OCI-LY3 (cell line): ENCODE data around the gene LGI1.
"Not testable (repeated sequence)": the region's sequence is repeated elsewhere in the genome, so short reads cannot be mapped to it uniquely, and the experiment has no call there.

Experiments used
- H2AFZ ChIP-seq: fragments of 200-600, 300-600 bp; shearing (Covaris generic); 2 replicates; pipeline ENCODE4 v1.6.0; 2014; ENCODE audit warnings: antibody characterized with exemption, low read depth, low read length
- H3K27ac ChIP-seq: fragments of 200-600, 300-600 bp; sonication (generic); 2 replicates; pipeline ENCODE4 v1.5.1; 2014; ENCODE audit warnings: mild to moderate bottlenecking, low read length, moderate library complexity, mixed read lengths
- H3K27me3 ChIP-seq: fragments of 200-600, 300-600 bp; sonication (generic); 2 replicates; pipeline ENCODE4 v1.6.1; 2014; ENCODE audit warnings: low read depth, low read length, mixed read lengths
- H3K36me3 ChIP-seq: fragments of 200-600, 300-600 bp; sonication (generic); replicated peaks from 2 replicates; pipeline ENCODE3; 2014; ENCODE audit warnings: low read depth, low read length, mixed read lengths
- H3K4me1 ChIP-seq: fragments of 300-600, 200-600 bp; sonication (generic); 2 replicates; pipeline ENCODE4 v1.6.1; 2014; ENCODE audit warnings: low read length, mixed read lengths
- H3K4me2 ChIP-seq: fragments of 200-600, 300-600 bp; sonication (generic); 2 replicates; pipeline ENCODE4 v1.6.1; 2014; ENCODE audit warnings: low read length, mixed read lengths
- H3K4me3 ChIP-seq: fragments of 300-600, 200-600 bp; sonication (generic); 2 replicates; pipeline ENCODE4 v1.5.1; 2014; ENCODE audit warnings: antibody characterized with exemption, mild to moderate bottlenecking, low read length, moderate library complexity
- H3K79me2 ChIP-seq: fragments of 300-600, 200-600 bp; shearing (Covaris generic); 2 replicates; pipeline ENCODE4 v1.6.1; 2014; ENCODE audit warnings: mild to moderate bottlenecking, low read length, mixed read lengths
- H3K9ac ChIP-seq: fragments of 300-600, 200-600 bp; shearing (Covaris generic); 2 replicates; pipeline ENCODE4 v1.6.0; 2014; ENCODE audit warnings: mild to moderate bottlenecking, low read length, moderate library complexity
- H3K9me3 ChIP-seq: fragments of 200-600, 300-600 bp; shearing (Covaris generic); 2 replicates; pipeline ENCODE4 v1.6.1; 2014; ENCODE audit warnings: low read length, mixed read lengths; ENCODE audit not compliant: insufficient read depth
- H4K20me1 ChIP-seq: fragments of 200-600, 300-600 bp; sonication (generic); 2 replicates; pipeline ENCODE4 v1.6.1; 2016; ENCODE audit warnings: low read length, mixed read lengths; ENCODE audit not compliant: insufficient read depth
- EZH2phosphoT487 ChIP-seq: fragments of 200-600 bp; shearing (Covaris generic); IDR thresholded peaks from 2 replicates; pipeline ENCODE4 v1.6.1; 2018; ENCODE audit warnings: antibody characterized with exemption, mixed run types, low read depth
- TF ChIP-seq, protein P1 (sequence below): fragments of 200-600, 300-600 bp; sonication (generic); IDR thresholded peaks from 2 replicates; pipeline ENCODE4 v1.5.1; 2014; ENCODE audit warnings: antibody characterized with exemption, low read length, low read depth

LGI1 gene

DNA sequence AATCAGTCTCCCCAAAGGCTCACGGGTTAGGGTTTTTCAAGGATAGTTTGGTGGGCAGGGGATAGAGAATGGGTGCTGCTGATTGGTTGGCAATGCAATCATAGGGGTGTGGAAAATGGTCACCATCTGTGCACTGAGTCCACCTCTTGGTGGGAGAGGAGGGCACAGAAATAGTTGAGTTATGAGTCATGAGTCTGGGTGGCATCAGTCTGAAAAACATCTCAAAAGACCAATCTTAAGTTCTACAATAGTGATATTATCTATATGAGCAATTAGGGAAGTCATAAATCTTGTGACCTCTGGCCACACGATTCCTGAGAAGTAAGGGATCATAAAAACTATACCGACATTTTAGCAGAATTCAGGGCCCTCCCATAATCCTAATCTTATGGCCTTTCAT, 62.7 kb downstream of the LGI1 start:
- Histone ChIP-seq H3K36me3 (no peaks in the 10 kb centered on the region), H3K4me1 (peaks cover 9% of the 10 kb centered on the region), H3K4me2 (no peak overlapping the region), H2AFZ (no peak overlapping the region), H3K9ac (no peak overlapping the region), H3K9me3 (0 out of 2 replicates have a peak, but pooled peaks cover 2% of the 10 kb centered on the region), H3K79me2 (no peaks in the 10 kb centered on the region), H3K27me3 (no peaks in the 10 kb centered on the region), H3K4me3 (no peak overlapping the region), H4K20me1 (no peaks in the 10 kb centered on the region), H3K27ac (no peak overlapping the region)
- TF ChIP-seq EZH2phosphoT487 = no peak
- TF ChIP-seq, protein P1, sequence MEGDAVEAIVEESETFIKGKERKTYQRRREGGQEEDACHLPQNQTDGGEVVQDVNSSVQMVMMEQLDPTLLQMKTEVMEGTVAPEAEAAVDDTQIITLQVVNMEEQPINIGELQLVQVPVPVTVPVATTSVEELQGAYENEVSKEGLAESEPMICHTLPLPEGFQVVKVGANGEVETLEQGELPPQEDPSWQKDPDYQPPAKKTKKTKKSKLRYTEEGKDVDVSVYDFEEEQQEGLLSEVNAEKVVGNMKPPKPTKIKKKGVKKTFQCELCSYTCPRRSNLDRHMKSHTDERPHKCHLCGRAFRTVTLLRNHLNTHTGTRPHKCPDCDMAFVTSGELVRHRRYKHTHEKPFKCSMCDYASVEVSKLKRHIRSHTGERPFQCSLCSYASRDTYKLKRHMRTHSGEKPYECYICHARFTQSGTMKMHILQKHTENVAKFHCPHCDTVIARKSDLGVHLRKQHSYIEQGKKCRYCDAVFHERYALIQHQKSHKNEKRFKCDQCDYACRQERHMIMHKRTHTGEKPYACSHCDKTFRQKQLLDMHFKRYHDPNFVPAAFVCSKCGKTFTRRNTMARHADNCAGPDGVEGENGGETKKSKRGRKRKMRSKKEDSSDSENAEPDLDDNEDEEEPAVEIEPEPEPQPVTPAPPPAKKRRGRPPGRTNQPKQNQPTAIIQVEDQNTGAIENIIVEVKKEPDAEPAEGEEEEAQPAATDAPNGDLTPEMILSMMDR = no peak

DNA sequence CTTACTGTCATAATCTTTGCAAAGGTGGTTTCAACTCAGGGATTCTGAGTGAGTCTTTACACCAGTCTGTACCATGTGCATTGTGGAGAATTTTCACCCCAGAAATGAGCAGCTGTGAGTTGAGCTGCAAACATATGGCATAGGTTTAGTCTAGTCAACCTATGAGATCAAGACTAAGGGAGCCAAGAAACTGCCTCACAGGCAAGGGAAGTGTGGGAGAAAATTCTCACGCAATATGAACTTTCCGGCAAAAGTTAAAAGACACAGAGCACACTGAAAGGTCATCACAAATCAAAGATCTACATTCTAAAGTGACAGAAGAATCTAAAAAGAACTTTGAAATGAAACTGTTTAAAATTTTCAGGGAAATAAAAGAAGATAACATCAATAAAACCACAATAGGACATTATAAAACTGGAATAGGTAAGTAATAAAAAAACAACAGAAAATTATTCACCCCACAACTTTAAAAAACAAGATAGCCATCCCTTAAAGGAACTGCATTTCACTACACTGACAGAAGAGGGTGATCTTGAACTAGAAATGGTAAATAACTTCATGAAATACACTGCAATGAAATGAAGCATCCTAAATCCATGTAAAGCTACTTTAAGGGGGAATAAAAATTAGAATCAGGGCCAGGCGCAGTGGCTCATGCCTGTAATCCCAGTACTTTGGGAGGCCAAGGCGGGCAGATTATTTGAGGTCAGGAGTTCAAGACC, 63.5 kb downstream of the LGI1 start:
- Histone ChIP-seq H3K36me3 (no peaks in the 10 kb centered on the region), H3K4me1 (peaks cover 2% of the 10 kb centered on the region; the same call in 1 of the 2 replicates), H3K4me3 (no peak overlapping the region), H3K4me2 (no peak overlapping the region), H3K27me3 (no peaks in the 10 kb centered on the region), H2AFZ (no peak overlapping the region), H4K20me1 (no peaks in the 10 kb centered on the region), H3K9me3 (0 out of 2 replicates have a peak, but pooled peaks cover 2% of the 10 kb centered on the region), H3K79me2 (no peaks in the 10 kb centered on the region), H3K9ac (no peak overlapping the region), H3K27ac (no peak overlapping the region)
- TF ChIP-seq EZH2phosphoT487 = no peak
- TF ChIP-seq, protein P1 = peak; percentile 34

DNA sequence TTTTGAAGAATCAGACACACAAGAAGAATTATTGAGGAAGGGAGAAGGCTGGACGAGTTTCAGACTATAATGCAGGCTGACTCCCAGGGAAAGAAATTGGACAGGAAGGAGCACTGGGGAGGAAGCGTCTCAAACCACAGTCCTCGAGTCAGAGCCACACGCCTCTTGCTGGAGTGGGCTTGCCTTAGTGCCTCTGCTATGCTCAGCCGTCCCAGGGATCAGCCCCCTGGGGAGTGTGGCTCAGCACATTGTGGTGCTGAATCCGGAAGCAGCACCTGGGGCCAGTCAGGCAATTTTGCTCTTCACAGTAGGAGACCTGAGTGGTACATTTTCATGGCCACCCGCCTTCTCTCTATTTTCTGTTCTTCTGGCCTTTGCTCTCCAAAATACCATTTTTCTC, 68.6 kb downstream of the LGI1 start:
- H3K27ac ChIP-seq = no peak overlapping the region
- peak overlapping the region; percentile 28; the same call in 1 of the 2 replicates for H3K4me2 ChIP-seq
- no peaks in the 10 kb centered on the region for H4K20me1 ChIP-seq
- no peaks in the 10 kb centered on the region for H3K4me1 ChIP-seq
- TF ChIP-seq, protein P1 = no peak
- no peak for TF ChIP-seq EZH2phosphoT487
- no peaks in the 10 kb centered on the region for H3K27me3 ChIP-seq
- H2AFZ ChIP-seq = peak overlapping the region; percentile 7; the same call in 1 of the 2 replicates
- H3K9me3 ChIP-seq = no peaks in the 10 kb centered on the region
- H3K4me3 ChIP-seq = no peak overlapping the region
- no peak overlapping the region for H3K9ac ChIP-seq
- no peaks in the 10 kb centered on the region for H3K79me2 ChIP-seq
- no peaks in the 10 kb centered on the region for H3K36me3 ChIP-seq

DNA sequence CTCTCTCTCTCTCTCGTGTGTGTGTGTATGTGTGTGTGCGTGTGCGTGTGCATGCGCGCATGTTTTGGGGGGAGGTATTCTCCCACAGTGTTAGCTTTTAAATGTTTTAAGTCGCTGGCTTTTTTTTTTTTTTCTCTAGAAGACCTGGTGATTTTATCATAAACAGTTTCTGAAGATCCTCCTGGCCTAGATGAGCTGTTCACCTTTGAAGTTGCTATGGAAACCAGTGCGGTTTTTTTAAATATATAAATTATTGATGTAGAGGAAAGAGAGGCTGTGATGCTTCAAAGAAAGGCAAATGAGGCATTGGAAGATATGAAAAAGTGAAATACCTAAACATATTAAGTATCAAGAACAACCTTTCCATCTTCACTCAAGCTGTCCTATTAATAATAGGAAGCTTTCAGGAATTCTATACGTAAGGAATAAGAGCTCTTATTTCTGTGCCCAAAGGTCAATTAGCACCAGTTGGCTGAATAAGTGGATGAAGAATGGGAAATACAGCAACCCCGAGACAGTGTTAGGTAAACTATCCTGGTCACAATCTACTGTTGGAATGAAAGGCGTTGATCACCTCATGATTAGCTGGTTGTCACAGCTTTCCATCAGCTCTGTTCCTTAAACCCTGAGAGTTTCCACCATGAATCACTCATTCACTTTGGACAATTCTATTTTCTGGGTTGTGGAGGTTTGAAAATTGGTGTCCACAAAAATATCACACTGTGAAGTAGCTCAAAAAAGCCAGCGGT, 69.5 kb downstream of the LGI1 start:
- Histone ChIP-seq H3K9ac (no peak overlapping the region), H4K20me1 (no peaks in the 10 kb centered on the region), H3K27ac (no peak overlapping the region), H3K9me3 (no peaks in the 10 kb centered on the region), H3K4me2 (no peak overlapping the region), H3K4me3 (no peak overlapping the region), H3K4me1 (no peaks in the 10 kb centered on the region), H3K36me3 (no peaks in the 10 kb centered on the region), H2AFZ (no peak overlapping the region), H3K79me2 (no peaks in the 10 kb centered on the region), H3K27me3 (no peaks in the 10 kb centered on the region)
- no peak for TF ChIP-seq EZH2phosphoT487
- TF ChIP-seq, protein P1 = no peak

DNA sequence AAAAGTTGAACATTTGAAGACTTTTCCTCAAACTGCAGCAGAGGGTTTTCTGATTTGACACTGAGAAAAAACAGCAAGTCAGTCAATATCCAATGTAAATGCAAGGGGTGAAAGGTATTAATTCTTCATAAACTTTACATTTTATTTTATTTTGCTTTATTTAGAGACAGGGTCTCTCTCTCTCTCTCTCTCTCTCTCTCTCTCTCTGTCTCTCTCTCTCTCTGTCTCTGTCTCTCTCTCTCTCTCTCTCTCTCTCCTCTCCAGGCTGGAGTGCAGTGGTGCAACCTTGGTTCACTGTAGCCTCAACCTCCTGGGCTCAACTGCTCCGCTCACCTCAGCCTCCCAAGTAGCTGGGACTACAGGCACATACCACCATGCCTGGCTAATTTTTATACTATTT, 73.3 kb downstream of the LGI1 start:
- not testable (repeated sequence) for H3K36me3 ChIP-seq, H3K4me2 ChIP-seq, H3K9ac ChIP-seq, H3K4me3 ChIP-seq, H3K9me3 ChIP-seq, H4K20me1 ChIP-seq, H2AFZ ChIP-seq, H3K4me1 ChIP-seq, H3K27ac ChIP-seq, H3K79me2 ChIP-seq, H3K27me3 ChIP-seq
